H1 (cell line): ENCODE results near the gene MAP3K15. TPM values are rescaled to one million over a fixed set of nuclear protein-coding genes. Genes with fewer than 3 reads are reported as not detected.

Source experiments
- CTCF ChIA-PET: fragments of 300-600 bp; sonication (Branson Sonifier 250); formaldehyde crosslinking; loops from one replicate; lab custom pipeline; 2021; ENCODE audit not compliant: partially characterized antibody; lab: Charles Lee
- POLR2A ChIA-PET: fragments of 300-600 bp; sonication (Branson Sonifier 250); formaldehyde crosslinking; loops from one replicate; lab custom pipeline; 2021; ENCODE audit warnings: inconsistent platforms; ENCODE audit not compliant: partially characterized antibody; lab: Charles Lee
- DNase-seq, 2 experiments: peaks; one replicate each; pipeline versions ENCODE4 v3.0.0 to v3.0.0-alpha.2; 2010 to 2022; ENCODE audit warnings: low spot score in 2 of 2, low read depth in 1 of 2, mixed read lengths in 1 of 2
- FAIRE-seq: peaks from 2 replicates; lab custom pipeline; 2011; peaks lifted over from hg19 to GRCh38; lab: Jason Lieb, UNC
- H2AFZ ChIP-seq: 2 replicates; pipeline ENCODE4 v1.8.1; 2012; ENCODE audit warnings: low read length, inconsistent platforms
- H2AK5ac ChIP-seq: 2 replicates; pipeline ENCODE4 v1.6.1; 2013; ENCODE audit warnings: low read depth, low read length
- H2BK120ac ChIP-seq: replicated peaks from 2 replicates; pipeline ENCODE3; 2013; ENCODE audit warnings: low read depth, low read length, inconsistent platforms
- H2BK12ac ChIP-seq: 2 replicates; pipeline ENCODE4 v1.6.1; 2013; ENCODE audit warnings: low read depth, low read length
- H2BK15ac ChIP-seq: 2 replicates; pipeline ENCODE4 v1.6.1; 2013; ENCODE audit warnings: low read length
- H2BK20ac ChIP-seq: 2 replicates; pipeline ENCODE4 v1.6.1; 2013; ENCODE audit warnings: low read length
- H2BK5ac ChIP-seq: 2 replicates; pipeline ENCODE4 v1.6.1; 2013; ENCODE audit warnings: low read depth, low read length
- H3K14ac ChIP-seq: 2 replicates; pipeline ENCODE4 v1.6.1; 2013; ENCODE audit warnings: inconsistent platforms; ENCODE audit not compliant: insufficient read length
- H3K18ac ChIP-seq: 2 replicates; pipeline ENCODE4 v1.6.1; 2013; ENCODE audit warnings: low read length; ENCODE audit errors: extremely low read depth
- H3K23ac ChIP-seq: 2 replicates; pipeline ENCODE4 v1.6.1; 2013; ENCODE audit warnings: inconsistent platforms; ENCODE audit not compliant: insufficient read length
- H3K23me2 ChIP-seq: 2 replicates; pipeline ENCODE4 v1.6.1; 2013; ENCODE audit warnings: low read depth, low read length
- H3K27ac ChIP-seq: 2 replicates; pipeline ENCODE4 v1.6.1; 2011; ENCODE audit warnings: low read depth, low read length, inconsistent platforms
- H3K27me3 ChIP-seq, 4 experiments: replicated peaks in 1 of 4; 1 replicate in 1 of 4; 2 replicates in 3 of 4; pipeline versions ENCODE4 v1.6.1 to v1.8.1; 2011 to 2013; ENCODE audit warnings: low read length in 3 of 4, mild to moderate bottlenecking in 3 of 4, inconsistent platforms in 2 of 4, mixed read lengths in 2 of 4, moderate library complexity in 1 of 4; ENCODE audit not compliant: control insufficient read depth in 3 of 4, insufficient read depth in 3 of 4; ENCODE audit errors: extremely low read depth in 1 of 4
- H3K36me3 ChIP-seq, 4 experiments: 2 replicates each; pipeline versions ENCODE4 v1.6.1 to v1.8.1; 2011 to 2013; ENCODE audit warnings: mild to moderate bottlenecking in 4 of 4, low read length in 3 of 4, moderate library complexity in 2 of 4, control low read depth in 1 of 4, inconsistent platforms in 1 of 4; ENCODE audit not compliant: insufficient read depth in 4 of 4, control insufficient read depth in 2 of 4
- H3K4ac ChIP-seq: replicated peaks from 2 replicates; pipeline ENCODE3; 2013; ENCODE audit warnings: low read length, low read depth, mixed read lengths, inconsistent platforms; ENCODE audit not compliant: insufficient read length
- H3K4me1 ChIP-seq, 4 experiments: replicated peaks in 1 of 4; 1 replicate in 1 of 4; 2 replicates in 3 of 4; pipeline versions ENCODE4 v1.6.1 to v1.8.1; 2011 to 2013; ENCODE audit warnings: low read length in 3 of 4, inconsistent platforms in 2 of 4, mixed read lengths in 1 of 4; ENCODE audit not compliant: insufficient read depth in 4 of 4, control insufficient read depth in 3 of 4
- H3K4me2 ChIP-seq, 2 experiments: 2 replicates each; pipeline versions ENCODE4 v1.6.1 to v1.8.1; 2011 to 2013; ENCODE audit warnings: low read depth in 2 of 2, low read length in 2 of 2, control low read depth in 1 of 2, inconsistent platforms in 1 of 2, mild to moderate bottlenecking in 1 of 2; ENCODE audit not compliant: insufficient read depth in 1 of 2
- H3K4me3 ChIP-seq, 4 experiments: fragments of 200-600, 300-600 bp in 1 of 4; sonication (generic), shearing (Covaris generic), sonication (Bioruptor Twin) in 1 of 4; 2 replicates each; pipeline versions ENCODE4 v1.5.1 to v1.8.1; 2011 to 2016; ENCODE audit warnings: low read length in 4 of 4, low read depth in 3 of 4, control low read depth in 2 of 4, inconsistent platforms in 2 of 4, mild to moderate bottlenecking in 2 of 4, mixed read lengths in 1 of 4, moderate library complexity in 1 of 4; ENCODE audit not compliant: insufficient read depth in 2 of 4; ENCODE audit errors: extremely low read depth in 1 of 4
- H3K56ac ChIP-seq: replicated peaks from 2 replicates; pipeline ENCODE3; 2013; ENCODE audit warnings: low read depth, mild to moderate bottlenecking, mixed read lengths, low read length, inconsistent platforms; ENCODE audit not compliant: insufficient read length
- H3K79me1 ChIP-seq: 2 replicates; pipeline ENCODE4 v1.6.1; 2013; ENCODE audit warnings: low read depth, low read length, control low read depth
- H3K79me2 ChIP-seq, 2 experiments: 2 replicates each; pipeline versions ENCODE4 v1.6.1 to v1.8.1; 2012 to 2013; ENCODE audit warnings: low read length in 2 of 2, mild to moderate bottlenecking in 2 of 2, inconsistent platforms in 1 of 2; ENCODE audit not compliant: insufficient read depth in 2 of 2, control insufficient read depth in 1 of 2
- H3K9ac ChIP-seq, 4 experiments: replicated peaks in 1 of 4; 1 replicate in 1 of 4; 2 replicates in 3 of 4; pipeline versions ENCODE4 v1.6.1 to v1.8.1; 2011 to 2013; ENCODE audit warnings: low read depth in 3 of 4, low read length in 3 of 4, control low read depth in 2 of 4, mild to moderate bottlenecking in 2 of 4, moderate library complexity in 2 of 4, inconsistent platforms in 1 of 4; ENCODE audit errors: extremely low read depth in 1 of 4
- H3K9me3 ChIP-seq, 2 experiments: 2 replicates each; pipeline versions ENCODE4 v1.6.1 to v1.8.1; 2012 to 2013; ENCODE audit warnings: mild to moderate bottlenecking in 2 of 2, moderate library complexity in 2 of 2, control low read depth in 1 of 2, inconsistent platforms in 1 of 2, low read depth in 1 of 2, low read length in 1 of 2, mixed read lengths in 1 of 2; ENCODE audit not compliant: insufficient read depth in 2 of 2
- H4K20me1 ChIP-seq, 2 experiments: replicated peaks in 1 of 2; 2 replicates each; pipeline versions ENCODE3 to v1.8.1; 2011 to 2013; ENCODE audit warnings: inconsistent platforms in 2 of 2, low read length in 2 of 2, mild to moderate bottlenecking in 1 of 2; ENCODE audit not compliant: insufficient read depth in 2 of 2, control insufficient read depth in 1 of 2
- H4K5ac ChIP-seq: 2 replicates; pipeline ENCODE4 v1.6.1; 2013; ENCODE audit warnings: low read length, low read depth, mixed read lengths, inconsistent platforms; ENCODE audit not compliant: insufficient read length
- H4K8ac ChIP-seq: 2 replicates; pipeline ENCODE4 v1.8.0; 2013; ENCODE audit warnings: mild to moderate bottlenecking, moderate library complexity, low read length, inconsistent platforms; ENCODE audit not compliant: insufficient read depth; ENCODE audit errors: extremely low read depth
- H4K91ac ChIP-seq: replicated peaks from 2 replicates; pipeline ENCODE3; 2013; ENCODE audit warnings: low read length, mixed read lengths, inconsistent platforms; ENCODE audit not compliant: insufficient read length
- ATF2 ChIP-seq: IDR thresholded peaks from 2 replicates; pipeline ENCODE4 v1.6.1; 2012; ENCODE audit warnings: low read length, inconsistent platforms
- SAP30 ChIP-seq: fragments of 300-600 bp; sonication (generic); IDR thresholded peaks from 2 replicates; pipeline ENCODE4 v1.7.1; 2012; ENCODE audit warnings: low read length, moderate library complexity, mild to moderate bottlenecking, inconsistent platforms; ENCODE audit not compliant: insufficient read depth, insufficient replicate concordance
- SIN3A ChIP-seq, 2 experiments: IDR thresholded peaks in 1 of 2; conservative IDR thresholded peaks in 1 of 2; 2 replicates each; pipeline ENCODE4 v1.6.1; 2011 to 2012; ENCODE audit warnings: low read length in 2 of 2, improper control_type of control experiment in 1 of 2, low read depth in 1 of 2, mild to moderate bottlenecking in 1 of 2
- WGBS, 2 experiments: shearing (Covaris generic) in 1 of 2; methylation state at CpG; one replicate each; pipeline versions ENCODE4 v1.1.6 to v1.1.7; 2013 to 2015; ENCODE audit warnings: low lambda C conversion rate in 2 of 2, mixed read lengths in 2 of 2, inconsistent platforms in 1 of 2, low coverage in 1 of 2, missing lambda C conversion rate in 1 of 2; ENCODE audit not compliant: insufficient replicate concordance in 2 of 2, insufficient coverage in 1 of 2, insufficient read length in 1 of 2; ENCODE audit errors: extremely low coverage in 1 of 2, missing lambda C conversion rate in 1 of 2; 5-methylcytosine and 5-hydroxymethylcytosine counted together
- polyA plus RNA-seq, 7 experiments: library from polyadenylated mRNA; depleted of rRNA in 3 of 7; stranded (reverse) in 5 of 7; unstranded in 2 of 7; fragments of >200 nt in 5 of 7; fragments of 200-250 nt in 2 of 7; gene quantifications; 1 replicate in 5 of 7; 2 replicates in 1 of 7; 4 replicates in 1 of 7; pipeline versions ENCODE4 v1.2.1 to v1.2.3, GENCODE V29; 2011 to 2013; ENCODE audit warnings: missing spikeins in 2 of 7, mixed read lengths in 2 of 7
- total RNA-seq: library from RNA; stranded (reverse); fragmentation: NEBNext Ultra II Directional; extraction: Animal tissue kit (Norgen Biotek cat#: 25700); gene quantifications from 2 replicates; pipeline ENCODE4 v1.2.1, GENCODE V29; 2021

Gene MAP3K15
- total and polyA plus RNA-seq, 2 of the 8 experiments (the other 6 are each of a cell fraction or from before 2014, with no cell fraction given) = 1.8 to 2.4 TPM

GRCh38 chrX:19372547-19373331, 142.6 kb downstream of the MAP3K15 start:
- Histone ChIP-seq H3K14ac (no peak overlapping the region), H3K9ac (peak overlapping the region in 1 of 4 experiments; percentile 4; a peak in 1 of 7 replicates), H4K8ac (no peak overlapping the region), H3K4me2 (peak overlapping the region; percentile 47 to 94), H2BK20ac (no peak overlapping the region), H3K4me1 (0 out of 7 replicates have a peak, but pooled peaks cover 0 to 4% (median 0%) of the 10 kb centered on the region in 4 experiments), H2BK120ac (no peak overlapping the region), H2BK12ac (no peak overlapping the region), H3K27me3 (peaks cover 0 to 5% (median 3%) of the 10 kb centered on the region in 4 experiments; a peak in 3 of 7 replicates), H4K91ac (no peak overlapping the region), H2AFZ (0 out of 2 replicates have a peak overlapping the region, but pooled peaks have one; percentile 32), H4K5ac (no peak overlapping the region), H3K18ac (no peak overlapping the region), H3K27ac (no peak overlapping the region), H3K23ac (no peak overlapping the region), H2AK5ac (no peak overlapping the region), H3K9me3 (no peaks in the 10 kb centered on the region), H3K56ac (no peak overlapping the region), H3K36me3 (no peaks in the 10 kb centered on the region), H2BK5ac (no peak overlapping the region)
- no peak for FAIRE-seq
- WGBS, 2 experiments = 1% methylated on average over 14 of the region's 20 CpGs; no CpG with 5 or more reads in 1 of the 2 experiments
- DNase-seq = peak in 1 of 2 experiments; percentile 51
- TF ChIP-seq SIN3A (conservative IDR thresholded peaks at IDR 0.05 in 1 of 2, IDR thresholded peaks at IDR 0.05 in 1 of 2; ENCODE audit: low read depth in 1 of 2, low read length in 2 of 2) (0 out of 4 replicates have a peak, but pooled peaks of 1 of the 2 experiments have one; percentile 44), ATF2 (no peak), SAP30 (peak; percentile 64)
- TF ChIP-seq, all 59 proteins: peak for 2
- no peak overlapping the region for H2BK15ac ChIP-seq
- POLR2A ChIA-PET = interaction anchor here (1.3 kb wide), 1 partner anchor 141 kb away, joined by 3 read pairs; no protein-coding TSS in a partner anchor
- no peaks in the 10 kb centered on the region for H3K79me1 ChIP-seq
- CTCF ChIA-PET = interaction anchor here (0.9 to 2.0 kb wide), 12 partner anchors 10 to 219 kb away, joined by 3 to 12 read pairs (median 4); partner anchors contain the start of gene MAP3K15
- no peaks in the 10 kb centered on the region for H3K79me2 ChIP-seq
- H3K4me3 ChIP-seq = peak overlapping the region; percentile 58 to 71 (median 60)
- no peak overlapping the region for H3K4ac ChIP-seq
- H4K20me1 ChIP-seq = no peaks in the 10 kb centered on the region
- peaks cover 9% of the 10 kb centered on the region; the same call in 1 of the 2 replicates for H3K23me2 ChIP-seq
